EH (cell line): ENCODE data around the gene NRIP1.
A peak's percentile ranks its signal among the peaks of the same experiment; 100 is the strongest.

Source experiments
- DNase-seq: peaks from one replicate; pipeline ENCODE4 v3.0.0-alpha.2; 2015; ENCODE audit warnings: low read depth

Gene NRIP1

GRCh38 chr21:15006594-15007230 lies 58.1 kb downstream of the NRIP1 start:
- no peak for DNase-seq

DNA sequence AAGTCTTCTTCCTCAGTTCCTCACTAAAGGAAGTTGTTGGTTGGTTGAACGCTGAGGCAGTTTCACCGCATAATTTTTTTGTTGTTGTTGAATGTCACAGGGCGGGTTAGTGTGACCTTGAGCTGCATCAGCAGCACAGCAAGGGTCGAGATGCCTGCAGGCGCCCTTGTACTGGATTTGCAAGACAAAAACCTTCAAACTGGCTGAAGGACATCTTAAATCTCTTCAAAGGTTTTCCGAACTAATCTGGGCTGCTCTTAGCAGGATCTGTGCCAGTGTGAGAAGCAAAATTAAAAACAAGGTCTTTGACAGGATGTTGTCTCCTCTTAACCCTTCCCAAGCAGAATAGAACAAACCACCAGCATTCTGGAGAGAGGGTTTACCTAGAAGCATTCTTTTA lies 59.4 kb downstream of the NRIP1 start:
- peak; percentile 60 for DNase-seq

GRCh38 chr21:15004721-15005370 lies 60.0 kb downstream of the NRIP1 start:
- peak; percentile 69 for DNase-seq

- DNase-seq = no peak
These were observed 61.2 kb downstream of the NRIP1 start for GRCh38 chr21:15003463-15004135.

DNA sequence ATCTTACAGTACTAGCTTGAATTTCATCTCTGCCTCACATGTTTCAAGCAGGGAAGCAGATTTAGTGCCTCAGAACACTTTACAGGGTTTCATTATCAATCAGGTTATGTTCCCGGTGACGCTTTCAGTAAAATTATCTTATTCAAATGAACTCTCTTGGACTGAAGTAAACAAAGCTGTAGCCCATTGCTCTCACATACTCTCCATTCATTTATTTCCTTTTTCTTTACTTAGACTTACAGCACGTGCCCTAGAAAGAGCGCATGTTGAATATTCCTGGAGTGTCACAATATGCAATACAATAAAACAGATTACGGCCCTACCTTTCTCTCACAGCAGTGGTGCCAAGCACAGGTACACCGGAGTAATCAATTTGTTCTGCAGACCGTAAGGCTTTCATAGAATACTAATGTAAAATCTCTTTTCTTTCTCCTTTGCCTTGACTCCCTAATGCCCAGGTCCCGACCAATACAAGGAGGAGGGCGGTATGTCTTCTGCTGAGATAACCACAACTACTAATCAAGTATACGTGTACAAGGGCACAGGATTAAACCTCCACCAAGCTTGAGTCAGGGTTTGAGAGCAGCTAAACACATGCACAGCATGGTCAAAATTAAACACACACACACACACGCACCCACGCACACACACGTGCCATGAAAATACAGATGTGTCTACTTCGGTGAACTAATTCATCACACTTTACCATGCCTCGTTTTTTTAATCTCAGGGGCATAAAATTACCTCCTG lies 62.8 kb downstream of the NRIP1 start:
- peak; percentile 27 for DNase-seq

DNA sequence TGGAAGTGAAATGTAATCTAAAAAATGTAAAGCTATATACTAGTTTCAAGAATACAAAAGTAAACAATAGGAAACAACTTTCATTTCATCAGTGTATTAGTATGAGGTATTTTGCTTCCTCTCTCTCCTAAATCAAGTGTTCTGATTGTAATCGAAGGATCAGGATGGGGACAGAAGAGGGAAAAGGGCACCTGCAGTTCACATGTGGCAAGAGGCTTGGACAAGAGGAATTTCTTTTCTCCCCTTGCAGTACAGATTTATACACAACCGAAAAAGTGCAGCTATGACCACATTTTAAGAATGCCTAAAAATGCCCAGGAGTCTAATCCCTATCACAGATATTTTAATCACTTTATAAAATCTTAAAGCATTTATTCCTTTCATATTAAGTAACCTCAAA lies 63.7 kb downstream of the NRIP1 start:
- DNase-seq = no peak

DNA sequence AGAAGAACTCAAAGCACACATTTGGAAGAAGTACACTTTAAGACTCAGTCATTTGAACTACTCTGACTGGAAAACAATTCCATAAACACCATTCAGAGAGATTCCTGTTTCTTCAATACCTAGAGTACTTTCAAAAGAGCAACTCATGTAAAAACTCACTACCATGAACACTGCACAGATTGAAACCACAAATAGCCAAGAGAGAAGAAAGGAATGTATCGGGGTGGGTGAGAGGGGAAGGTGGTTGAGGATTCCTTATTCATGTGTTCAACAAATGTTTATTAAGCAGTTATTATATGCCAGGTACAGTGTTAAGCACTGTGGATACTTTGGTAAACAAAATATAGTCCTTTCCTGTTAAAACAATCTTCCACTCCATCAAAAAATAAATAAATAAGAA lies 64.7 kb downstream of the NRIP1 start:
- peak; percentile 69 for DNase-seq

DNA sequence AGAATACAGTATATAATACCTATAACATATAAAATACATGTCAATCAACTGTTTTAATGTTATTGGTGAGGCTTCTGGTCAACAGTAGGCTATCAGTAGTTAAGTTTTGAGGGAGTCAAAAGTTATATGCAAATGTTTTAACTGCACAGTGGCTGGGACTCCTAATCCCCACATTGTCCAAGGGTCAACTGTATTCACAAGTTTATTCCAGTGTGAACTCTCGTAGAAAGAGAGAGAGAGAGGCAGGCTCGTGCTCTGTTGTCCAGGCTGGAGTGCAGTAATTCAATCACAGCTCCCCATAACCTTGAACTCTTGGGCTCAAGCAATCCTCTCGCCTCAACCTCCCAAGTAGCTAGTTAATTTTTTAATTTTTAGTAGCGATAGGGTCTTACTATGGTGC lies 66.0 kb downstream of the NRIP1 start:
- no peak for DNase-seq

DNA sequence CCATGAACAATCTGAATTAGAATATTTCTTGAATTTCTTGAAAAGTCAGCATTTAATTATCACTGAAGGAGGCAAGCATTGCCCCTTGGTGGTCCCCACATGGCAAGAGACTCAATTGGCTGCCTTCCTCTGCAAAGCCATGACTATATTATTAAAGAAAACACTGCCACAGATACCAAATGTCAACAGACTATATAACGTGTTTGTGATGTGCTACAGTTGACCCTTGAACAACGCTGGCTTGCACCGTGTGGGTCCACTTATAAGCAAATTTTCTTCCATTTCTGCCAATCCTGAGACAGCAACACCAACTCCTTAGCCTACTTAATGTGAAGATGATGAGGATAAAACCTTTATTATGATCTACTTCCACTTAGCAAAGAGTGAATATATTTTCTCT lies 66.5 kb downstream of the NRIP1 start:
- DNase-seq = no peak

DNA sequence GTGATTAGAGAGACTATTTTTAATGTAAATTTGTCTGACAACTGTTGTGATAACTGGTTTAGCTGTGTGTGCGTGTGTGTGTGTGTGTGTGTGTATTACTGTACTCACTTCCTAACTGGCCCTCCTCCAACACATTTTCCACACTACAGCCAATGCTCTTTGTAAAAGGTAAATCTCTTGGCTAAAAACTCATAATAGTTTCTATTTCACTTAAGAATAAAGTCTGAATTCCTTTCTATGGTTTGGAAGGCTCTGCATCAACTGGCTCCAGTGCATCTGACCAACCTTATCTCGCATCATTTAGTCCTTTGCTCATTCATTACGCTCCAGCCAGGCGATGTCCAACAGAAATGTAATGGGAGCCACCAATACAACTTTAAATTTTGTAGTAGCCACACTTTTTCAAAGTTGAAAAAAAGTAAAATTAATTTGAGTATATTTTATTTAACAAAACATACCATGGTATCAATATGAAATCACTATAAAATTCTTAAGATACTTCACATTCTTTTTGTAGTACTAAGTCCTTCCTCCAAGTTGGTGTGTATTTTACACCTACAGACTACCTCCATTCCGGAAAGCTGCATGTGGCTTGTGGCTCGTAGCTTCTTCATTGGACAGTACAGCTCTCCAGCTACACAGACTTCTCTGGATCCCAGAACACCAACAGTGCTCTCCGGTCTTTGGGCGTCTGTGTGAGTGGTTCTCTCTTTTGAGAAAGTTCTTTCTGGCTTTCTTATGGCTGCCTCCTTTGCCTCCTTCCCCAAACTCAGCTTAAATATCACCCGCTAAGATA lies 68.9 kb downstream of the NRIP1 start:
- DNase-seq = peak; percentile 56

DNA sequence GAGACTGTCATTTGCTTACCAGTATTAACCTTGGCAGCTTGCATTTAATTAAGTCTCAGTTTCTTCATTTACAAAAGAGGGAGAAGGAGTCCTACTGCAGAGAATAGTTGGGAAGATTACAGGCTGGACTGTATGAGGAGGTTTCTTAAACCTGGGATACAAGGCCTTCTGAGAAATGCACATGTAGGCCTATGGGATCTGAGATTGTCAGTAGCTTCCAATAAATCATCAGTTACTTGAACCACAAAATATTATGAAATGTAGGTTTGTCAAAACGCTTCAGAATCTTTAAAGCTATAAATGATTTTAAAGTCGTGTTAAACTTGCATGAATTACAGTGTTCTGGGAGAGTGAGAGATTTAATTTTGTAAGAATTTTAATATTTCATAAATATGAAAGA lies 69.6 kb downstream of the NRIP1 start:
- DNase-seq = no peak

DNA sequence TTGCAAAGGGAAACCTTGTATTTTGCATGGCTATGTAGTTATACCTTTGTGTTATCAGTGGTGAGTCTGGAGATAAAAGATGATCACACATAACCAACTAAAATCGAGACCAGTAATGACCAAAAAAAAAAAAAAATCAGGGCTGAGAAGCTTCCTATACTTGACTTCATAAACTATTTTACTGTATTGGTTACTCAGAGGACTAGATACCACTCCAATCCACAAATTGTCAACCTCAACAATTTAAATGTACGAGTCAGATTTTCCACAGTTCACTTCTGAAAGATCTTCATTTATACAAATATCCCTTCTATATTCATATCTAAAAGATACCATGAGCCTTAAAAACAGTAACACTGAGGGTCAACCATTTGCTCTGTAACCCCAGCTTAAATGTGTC lies 71.7 kb downstream of the NRIP1 start:
- DNase-seq = peak; percentile 36

GRCh38 chr21:14991957-14992356 lies 72.8 kb downstream of the NRIP1 start:
- no peak for DNase-seq

DNA sequence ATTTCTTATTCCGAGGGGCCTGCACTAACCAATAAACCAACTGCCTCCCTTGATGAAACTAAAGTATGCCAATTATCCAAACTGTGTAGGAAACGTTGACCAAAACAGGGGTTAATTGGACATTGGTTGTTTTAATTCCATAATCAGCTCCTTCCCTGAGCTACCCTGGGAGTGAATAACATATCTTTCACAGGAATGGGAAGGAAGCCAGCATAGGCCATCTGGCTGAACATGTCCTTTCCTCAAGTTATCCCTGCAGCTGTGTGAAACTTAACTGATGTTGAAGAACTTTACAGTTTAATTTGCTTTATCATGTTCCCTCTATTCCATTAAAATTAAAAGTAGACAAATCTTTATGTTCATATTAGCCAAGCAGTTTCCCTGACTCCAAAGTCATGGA lies 75.4 kb downstream of the NRIP1 start:
- DNase-seq = peak; percentile 62

- DNase-seq = no peak
These were observed 76.0 kb downstream of the NRIP1 start for GRCh38 chr21:14988760-14989159.

- DNase-seq = no peak
These were observed 77.2 kb downstream of the NRIP1 start for GRCh38 chr21:14987370-14988170.

DNA sequence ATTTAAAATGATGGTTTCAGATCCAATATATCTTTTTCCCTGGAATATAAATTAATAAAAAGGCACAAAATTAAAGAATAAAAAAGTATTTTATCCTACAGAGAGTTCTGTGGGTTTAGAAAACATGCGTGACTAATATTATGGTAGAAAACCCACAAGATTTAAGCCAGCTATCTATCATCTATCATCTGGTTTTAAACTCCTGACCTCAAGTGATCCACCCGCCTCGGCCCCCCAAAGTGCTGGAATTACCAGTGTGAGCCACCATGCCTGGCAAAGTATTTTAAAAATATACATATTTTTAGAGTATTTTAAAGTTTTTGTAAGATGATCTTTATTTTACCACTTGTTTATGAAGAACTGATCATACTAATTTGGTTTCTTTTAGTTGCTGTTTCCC lies 79.5 kb downstream of the NRIP1 start:
- no peak for DNase-seq

DNA sequence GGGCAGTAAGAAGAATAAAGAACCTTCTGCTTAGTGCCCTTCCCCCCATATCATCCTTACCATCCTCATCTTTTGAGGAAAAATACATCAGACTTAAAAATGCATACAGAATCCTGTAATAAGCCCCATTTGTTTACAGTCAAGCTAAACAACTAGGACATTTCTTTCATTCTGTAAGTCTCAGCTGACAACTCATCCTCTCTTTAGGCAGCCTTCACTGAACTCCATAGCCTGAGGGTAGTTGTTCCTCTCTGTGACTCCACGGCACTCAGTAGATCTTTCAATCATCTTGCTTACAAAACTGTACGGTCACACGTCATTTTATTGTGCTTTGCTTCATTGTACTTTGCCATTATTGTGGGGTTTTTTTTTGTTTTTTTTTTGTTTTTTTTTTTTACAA lies 82.5 kb downstream of the NRIP1 start:
- DNase-seq = peak; percentile 72

DNA sequence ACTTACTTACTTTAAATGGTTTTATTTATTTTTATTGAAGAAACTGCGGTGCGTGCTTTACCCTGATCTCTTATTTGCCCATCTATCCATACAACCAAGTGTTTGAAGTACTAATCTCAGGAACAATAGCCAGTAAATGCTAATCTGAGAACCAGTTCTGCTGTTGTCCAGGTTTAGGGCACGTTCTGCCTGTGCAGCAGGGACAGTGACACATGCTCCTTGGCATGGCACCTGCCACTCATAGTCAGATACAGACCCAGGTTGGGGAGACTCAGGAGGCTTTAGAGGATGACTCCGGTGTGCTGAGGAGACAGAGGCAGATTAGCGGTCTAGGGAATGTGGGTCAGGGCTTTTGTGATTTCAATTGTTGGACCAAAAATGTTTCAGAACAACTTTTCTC lies 83.6 kb downstream of the NRIP1 start:
- DNase-seq = no peak

- DNase-seq = no peak
These were observed 85.5 kb downstream of the NRIP1 start for GRCh38 chr21:14979264-14979663.

DNA sequence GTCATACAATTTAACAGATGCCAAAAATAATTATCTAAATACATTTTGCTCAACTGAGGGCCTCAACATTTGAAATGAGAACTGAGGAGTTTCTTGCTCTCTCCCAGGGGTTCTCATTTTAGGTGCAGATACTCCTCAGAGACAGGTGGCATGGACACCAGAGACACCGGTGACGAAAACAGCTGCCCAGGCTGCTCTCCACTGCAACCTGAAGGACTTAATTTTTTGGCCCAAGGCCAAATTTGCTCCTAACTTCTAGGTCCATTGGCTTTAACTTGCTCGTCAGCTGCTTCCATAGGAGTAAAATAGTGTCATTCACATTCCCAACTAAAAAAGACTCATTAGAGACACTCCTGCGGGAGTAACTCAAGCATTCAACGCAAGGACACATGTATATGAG lies 87.0 kb downstream of the NRIP1 start:
- no peak for DNase-seq
